GM18907 (cell line): ENCODE data around the gene SCAMP3.

Experiments
- ATAC-seq: cut with Tn5 transposase; IDR thresholded peaks from one replicate; pipeline ENCODE4 v1.9.1; 2021; ENCODE audit warnings: mild to moderate bottlenecking, moderate library complexity; ENCODE audit not compliant: unreplicated experiment

Gene SCAMP3

DNA sequence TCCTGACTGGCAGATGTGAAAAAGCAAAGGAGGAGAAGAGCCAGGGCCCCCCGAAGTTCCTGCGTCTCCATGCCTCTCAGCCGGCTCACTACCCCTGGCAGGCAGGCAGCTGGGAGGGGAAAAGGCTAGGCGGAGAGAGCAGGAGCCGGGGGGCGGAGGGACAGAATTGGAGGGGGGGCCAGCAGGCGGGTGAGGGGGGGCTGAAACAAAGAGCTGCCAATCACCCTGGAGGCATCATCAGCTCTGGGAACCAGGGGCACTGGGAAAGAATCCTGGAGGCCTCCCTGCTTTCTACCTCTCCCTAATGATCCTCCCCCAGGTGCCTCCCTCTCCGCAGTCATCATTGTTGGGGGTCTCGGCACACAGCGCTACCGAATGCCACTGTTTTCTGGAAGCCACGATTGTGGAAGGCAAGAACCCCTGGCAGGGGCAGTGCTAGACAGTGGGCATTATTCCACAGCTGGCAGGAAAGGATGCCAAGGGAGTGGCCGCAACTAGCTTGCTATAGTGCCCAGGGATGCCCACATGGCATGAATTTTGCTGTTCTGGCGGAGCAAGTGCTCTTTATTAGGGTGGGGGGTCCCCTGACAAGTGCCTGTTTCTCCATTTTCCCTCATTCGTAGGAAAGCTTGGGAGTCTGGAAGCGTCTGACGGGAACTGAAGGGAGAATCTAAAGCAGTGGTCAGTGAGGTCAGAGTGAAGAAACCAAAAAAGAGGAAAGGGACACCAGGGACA is 54.2 kb downstream of the SCAMP3 start, which contains the start of gene THBS3:
Gene THBS3, minus strand, starts transcription at position 92 of the 735 bp plus-strand sequence. Its CDS starts 21 bp downstream, at position 71.
- no peak for ATAC-seq

DNA sequence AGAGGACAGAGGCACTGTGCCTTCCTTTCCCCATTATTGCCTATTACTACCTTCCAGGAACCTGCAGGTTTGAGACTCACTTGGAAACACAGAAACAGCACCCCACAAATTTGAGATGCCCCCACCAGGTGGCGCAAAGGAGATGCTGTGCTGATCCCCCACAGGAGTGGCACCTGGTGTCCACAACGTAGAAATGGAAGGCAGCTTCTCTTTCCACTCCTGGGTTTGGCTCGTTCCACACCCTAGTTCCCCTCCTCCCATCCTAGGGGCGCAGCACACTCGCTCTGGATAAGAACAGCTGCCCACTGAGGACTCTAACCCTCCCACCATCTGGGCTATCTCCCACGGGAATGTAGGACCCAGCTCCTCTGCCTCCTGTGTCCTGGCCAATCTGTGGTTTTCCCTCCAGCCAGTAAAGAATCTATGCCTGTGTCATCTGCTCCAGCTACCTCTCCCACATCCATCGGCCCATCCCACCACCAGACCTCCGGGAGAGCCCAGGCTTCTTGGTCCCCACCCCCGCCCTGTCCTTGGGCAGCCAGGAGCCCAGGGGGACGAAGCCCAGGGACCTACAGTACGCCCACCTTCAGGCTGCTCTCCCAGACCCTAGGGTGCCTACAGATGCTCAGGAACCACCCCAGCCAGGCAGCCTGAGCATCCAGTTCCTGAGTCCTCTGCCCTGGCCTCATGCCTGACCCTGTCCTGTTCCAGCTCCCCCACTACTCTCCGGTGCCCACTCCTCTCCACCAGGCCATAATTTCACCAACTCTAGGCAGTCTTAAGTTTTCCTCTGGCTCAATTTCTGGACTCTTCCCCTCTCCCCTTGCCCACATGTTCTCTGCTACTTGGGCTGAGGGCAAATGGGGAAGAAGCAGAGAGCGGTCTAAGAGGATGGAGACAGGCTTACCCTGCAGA is 55.0 kb downstream of the SCAMP3 start:
- ATAC-seq = no peak
